Measurements from ENCODE around the gene TEX29. TPM values are rescaled to one million over a fixed set of nuclear protein-coding genes. Genes with fewer than 3 reads are reported as not detected.

TEX29 gene
- total RNA-seq, 1 donor from 2014 or later = not detected

DNA sequence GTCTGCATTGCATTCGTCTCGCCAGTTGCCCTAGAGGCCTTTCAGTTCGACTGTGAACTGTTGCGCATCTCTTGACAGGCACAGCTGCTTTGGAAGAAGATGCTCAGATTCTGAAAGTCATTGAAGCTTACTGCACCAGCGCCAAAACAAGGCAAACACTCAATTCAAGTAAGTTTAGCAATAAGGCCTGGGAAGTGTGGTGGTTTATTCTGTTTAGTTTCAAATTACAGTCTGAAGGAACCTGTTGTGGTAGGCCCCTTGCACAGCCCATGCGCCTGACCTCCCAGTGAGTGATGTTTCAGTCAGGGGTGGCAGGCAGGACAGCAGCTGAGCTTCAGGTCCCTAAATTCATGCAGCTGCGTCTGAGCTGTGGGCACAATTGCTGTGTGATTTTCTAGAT, 32.2 kb upstream of the TEX29 start:
- H3K36me3 ChIP-seq (ENCODE audit: control insufficient read depth in 3 of 3, insufficient read depth in 3 of 3, low read length in 3 of 3) = peaks cover 66 to 71% (median 68%) of the 10 kb centered on the region in 3 donors

DNA sequence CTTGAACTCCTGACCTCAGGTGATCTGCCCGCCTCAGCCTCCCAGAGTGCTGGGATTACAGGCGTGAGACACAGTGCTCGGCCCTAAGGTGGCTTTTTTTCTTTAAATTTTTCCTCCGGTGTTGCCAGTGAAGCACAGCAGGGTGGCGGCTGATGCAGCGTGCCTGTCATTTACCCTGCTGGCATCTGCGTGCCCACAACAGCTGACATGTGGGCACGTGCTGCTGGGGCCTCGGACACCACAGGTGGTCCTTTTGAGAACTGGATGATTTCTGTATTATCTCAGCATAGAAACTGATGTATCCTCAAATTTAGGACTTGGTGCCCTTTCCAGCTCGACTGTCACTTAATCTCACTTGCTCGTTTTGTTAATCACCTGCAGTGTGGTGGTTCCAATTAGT, 31.2 kb upstream of the TEX29 start:
- H3K27me3 ChIP-seq (ENCODE audit: control insufficient read depth in 3 of 3, insufficient read depth in 3 of 3, low read length in 3 of 3) = no peaks in the 10 kb centered on the region
- H3K36me3 ChIP-seq (ENCODE audit: control insufficient read depth in 3 of 3, insufficient read depth in 3 of 3, low read length in 3 of 3) = peaks cover 62 to 70% (median 64%) of the 10 kb centered on the region in 3 donors
- H3K9ac ChIP-seq (ENCODE audit: low read depth in 1 of 3, low read length in 3 of 3) = no peak overlapping the region
- no peaks in the 10 kb centered on the region for H3K4me1 ChIP-seq (ENCODE audit: control insufficient read depth in 3 of 3, insufficient read depth in 3 of 3, low read length in 3 of 3)
- H3K27ac ChIP-seq (ENCODE audit: low read depth, low read length) = no peak overlapping the region
- no peaks in the 10 kb centered on the region for H3K9me3 ChIP-seq (ENCODE audit: control insufficient read depth in 3 of 3, low read length in 3 of 3)
- H3K4me3 ChIP-seq (ENCODE audit: low read length in 3 of 3) = no peak overlapping the region

More for the DNA sequence above, 32.2 kb upstream of the TEX29 start:
- Histone ChIP-seq H3K4me3 (ENCODE audit: low read length in 3 of 3) (no peak overlapping the region), H3K4me1 (ENCODE audit: control insufficient read depth in 3 of 3, insufficient read depth in 3 of 3, low read length in 3 of 3) (no peaks in the 10 kb centered on the region), H3K9me3 (ENCODE audit: control insufficient read depth in 3 of 3, low read length in 3 of 3) (no peaks in the 10 kb centered on the region), H3K27me3 (ENCODE audit: control insufficient read depth in 3 of 3, insufficient read depth in 3 of 3, low read length in 3 of 3) (no peaks in the 10 kb centered on the region), H3K9ac (ENCODE audit: low read depth in 1 of 3, low read length in 3 of 3) (no peak overlapping the region), H3K27ac (ENCODE audit: low read depth, low read length) (no peak overlapping the region)

DNA sequence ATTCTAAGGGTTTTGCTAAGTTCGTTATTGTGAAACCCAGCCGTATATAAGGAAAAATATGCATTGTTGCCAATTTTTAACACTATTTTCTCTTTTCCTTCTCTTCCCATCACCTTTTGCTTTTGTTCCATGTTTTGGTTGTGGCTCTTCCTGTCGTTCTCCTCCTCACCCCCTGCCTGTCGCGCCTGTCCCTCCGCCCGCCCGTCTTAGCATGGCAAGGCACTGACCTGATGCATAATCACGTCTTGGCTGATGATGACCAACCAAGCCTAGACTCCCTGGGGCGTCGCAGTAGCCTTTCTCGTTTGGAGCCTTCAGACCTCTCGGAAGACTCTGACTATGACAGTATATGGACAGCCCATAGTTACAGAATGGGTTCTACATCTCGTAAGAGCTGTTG, 28.5 kb upstream of the TEX29 start:
- Histone ChIP-seq H3K4me1 (ENCODE audit: control insufficient read depth in 3 of 3, insufficient read depth in 3 of 3, low read length in 3 of 3) (no peaks in the 10 kb centered on the region), H3K9me3 (ENCODE audit: control insufficient read depth in 3 of 3, low read length in 3 of 3) (no peaks in the 10 kb centered on the region), H3K27ac (ENCODE audit: low read depth, low read length) (no peak overlapping the region), H3K9ac (ENCODE audit: low read depth in 1 of 3, low read length in 3 of 3) (no peak overlapping the region), H3K4me3 (ENCODE audit: low read length in 3 of 3) (no peak overlapping the region), H3K36me3 (ENCODE audit: control insufficient read depth in 3 of 3, insufficient read depth in 3 of 3, low read length in 3 of 3) (peaks cover 42 to 50% (median 47%) of the 10 kb centered on the region in 3 donors), H3K27me3 (ENCODE audit: control insufficient read depth in 3 of 3, insufficient read depth in 3 of 3, low read length in 3 of 3) (no peaks in the 10 kb centered on the region)

DNA sequence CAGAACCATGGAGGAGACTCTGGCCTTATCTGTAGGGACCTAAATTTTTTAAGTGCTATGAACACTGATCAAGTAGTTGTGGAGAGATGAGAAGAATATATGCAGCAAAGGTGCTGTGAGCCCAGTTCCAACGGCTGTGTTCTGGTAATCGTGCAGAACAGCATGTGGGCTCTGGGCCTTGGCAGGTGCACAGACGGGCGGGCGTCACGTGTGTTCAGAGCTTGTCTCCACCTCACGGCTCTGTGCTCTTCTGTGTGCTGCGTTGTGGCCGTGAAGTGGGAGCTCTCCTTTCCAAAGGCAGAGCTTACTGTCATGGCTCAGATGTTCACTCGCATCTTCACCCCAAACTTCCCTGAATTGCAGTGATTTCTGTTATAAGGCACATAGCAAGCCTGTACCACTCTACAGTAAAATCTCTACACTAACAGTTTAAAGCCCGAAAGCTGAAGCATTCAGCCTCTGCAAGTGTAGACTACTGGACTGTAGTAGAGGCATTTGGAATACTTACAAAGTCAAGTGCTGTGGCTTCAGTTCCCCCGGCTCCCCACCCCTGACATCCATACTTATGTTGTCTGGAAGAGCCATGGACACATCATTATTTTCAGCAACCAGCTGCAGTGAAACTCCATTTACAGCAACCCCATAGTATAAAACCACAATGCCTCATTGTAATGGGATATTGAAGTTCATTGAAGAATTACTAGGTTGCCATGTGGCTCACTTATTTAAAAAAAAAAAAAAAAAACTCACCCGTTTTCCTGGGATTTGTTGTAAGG, 27.5 kb upstream of the TEX29 start:
- peaks cover 39 to 45% (median 39%) of the 10 kb centered on the region in 3 donors for H3K36me3 ChIP-seq (ENCODE audit: control insufficient read depth in 3 of 3, insufficient read depth in 3 of 3, low read length in 3 of 3)
- no peak overlapping the region for H3K9ac ChIP-seq (ENCODE audit: low read depth in 1 of 3, low read length in 3 of 3)
- no peaks in the 10 kb centered on the region for H3K27me3 ChIP-seq (ENCODE audit: control insufficient read depth in 3 of 3, insufficient read depth in 3 of 3, low read length in 3 of 3)
- no peaks in the 10 kb centered on the region for H3K4me1 ChIP-seq (ENCODE audit: control insufficient read depth in 3 of 3, insufficient read depth in 3 of 3, low read length in 3 of 3)
- no peak overlapping the region for H3K4me3 ChIP-seq (ENCODE audit: low read length in 3 of 3)
- H3K9me3 ChIP-seq (ENCODE audit: control insufficient read depth in 3 of 3, low read length in 3 of 3) = no peaks in the 10 kb centered on the region
- no peak overlapping the region for H3K27ac ChIP-seq (ENCODE audit: low read depth, low read length)

DNA sequence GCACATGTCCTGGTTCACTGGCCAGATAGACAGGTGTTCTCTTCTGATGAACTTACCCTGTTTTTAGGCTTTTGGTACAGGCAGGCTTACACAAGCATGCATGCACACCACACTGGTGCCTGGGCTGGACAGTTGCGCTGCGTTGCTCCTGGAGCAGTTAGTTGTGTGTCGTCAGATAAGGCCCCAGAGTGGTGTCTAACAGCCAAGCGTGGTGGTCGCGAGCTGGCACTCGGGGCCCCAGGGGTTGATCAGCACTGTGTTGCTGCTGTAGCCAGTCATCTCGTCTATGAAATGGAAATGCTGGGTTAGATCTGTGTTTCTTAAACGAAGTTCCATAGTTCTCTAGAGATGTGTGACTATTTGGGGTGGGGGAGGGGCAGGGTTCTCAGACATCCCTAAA, 24.6 kb upstream of the TEX29 start:
- peaks cover 32 to 36% (median 35%) of the 10 kb centered on the region in 3 donors for H3K36me3 ChIP-seq (ENCODE audit: control insufficient read depth in 3 of 3, insufficient read depth in 3 of 3, low read length in 3 of 3)
- H3K9ac ChIP-seq (ENCODE audit: low read depth in 1 of 3, low read length in 3 of 3) = no peak overlapping the region

DNA sequence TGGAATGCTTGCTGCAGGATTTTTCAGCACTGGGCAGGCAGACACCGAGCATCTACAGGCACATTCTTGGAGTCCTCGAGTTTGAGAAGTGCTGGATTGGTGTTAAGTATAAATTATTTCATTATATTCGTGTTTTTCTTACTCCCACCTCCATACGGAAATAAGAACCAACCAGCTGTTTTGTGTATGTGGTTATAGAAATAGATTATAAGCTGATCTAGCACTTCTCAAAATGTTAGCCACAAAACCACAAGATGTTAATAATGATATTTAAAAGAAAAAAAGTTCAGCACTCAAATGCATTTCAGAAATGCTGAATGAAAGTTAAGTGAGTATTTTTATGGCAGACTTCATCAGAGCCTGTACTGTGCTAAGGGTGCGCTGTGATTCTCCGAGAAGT, 24.0 kb upstream of the TEX29 start:
- H3K36me3 ChIP-seq (ENCODE audit: control insufficient read depth in 3 of 3, insufficient read depth in 3 of 3, low read length in 3 of 3) = peaks cover 32 to 38% (median 35%) of the 10 kb centered on the region in 3 donors
- no peaks in the 10 kb centered on the region for H3K27me3 ChIP-seq (ENCODE audit: control insufficient read depth in 3 of 3, insufficient read depth in 3 of 3, low read length in 3 of 3)

More for the DNA sequence above, 24.6 kb upstream of the TEX29 start:
- Histone ChIP-seq H3K4me3 (ENCODE audit: low read length in 3 of 3) (no peak overlapping the region), H3K9me3 (ENCODE audit: control insufficient read depth in 3 of 3, low read length in 3 of 3) (no peaks in the 10 kb centered on the region), H3K4me1 (ENCODE audit: control insufficient read depth in 3 of 3, insufficient read depth in 3 of 3, low read length in 3 of 3) (no peaks in the 10 kb centered on the region), H3K27ac (ENCODE audit: low read depth, low read length) (no peak overlapping the region), H3K27me3 (ENCODE audit: control insufficient read depth in 3 of 3, insufficient read depth in 3 of 3, low read length in 3 of 3) (no peaks in the 10 kb centered on the region)

DNA sequence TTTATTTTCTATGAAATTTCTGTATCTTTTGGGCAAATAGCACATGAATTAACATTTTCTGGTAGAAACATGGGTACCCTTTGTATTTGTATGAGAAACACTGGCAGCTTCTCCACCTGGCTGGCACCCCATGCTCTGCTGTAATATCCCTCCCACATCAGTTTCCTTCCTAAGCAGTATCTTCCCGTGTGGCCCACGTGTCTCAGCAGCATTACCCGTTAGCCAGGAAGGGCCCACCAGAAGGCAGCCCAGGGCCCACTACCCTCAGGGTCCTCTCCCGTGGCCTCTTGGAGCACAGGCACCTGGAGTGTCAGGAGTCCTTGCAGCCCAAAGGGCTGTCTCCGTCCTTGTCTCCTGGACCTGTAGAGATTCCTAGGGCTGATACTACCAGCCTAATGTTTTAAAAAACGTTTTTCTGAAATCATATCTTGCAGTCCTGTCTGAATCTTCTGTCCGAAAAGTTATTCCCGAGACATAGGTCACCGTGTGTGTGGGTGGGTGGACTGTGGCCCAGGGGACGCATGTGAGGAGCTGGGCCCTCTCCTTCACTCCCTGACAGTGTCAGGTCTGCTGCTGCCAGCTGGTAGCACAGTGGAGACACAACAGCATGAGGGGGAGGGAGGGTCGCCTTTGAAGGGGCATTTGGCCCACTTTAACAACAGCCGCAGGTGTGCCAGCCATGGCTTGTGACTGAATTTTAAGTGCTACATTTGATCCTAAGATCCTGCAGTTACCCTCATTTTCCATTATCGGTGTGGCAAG, 22.0 kb upstream of the TEX29 start:
- Histone ChIP-seq H3K4me1 (ENCODE audit: control insufficient read depth in 3 of 3, insufficient read depth in 3 of 3, low read length in 3 of 3) (peaks cover 5 to 9% (median 7%) of the 10 kb centered on the region in 3 donors), H3K9ac (ENCODE audit: low read depth in 1 of 3, low read length in 3 of 3) (peak overlapping the region in 1 of 3 donors; percentile 10), H3K4me3 (ENCODE audit: low read length in 3 of 3) (no peak overlapping the region), H3K9me3 (ENCODE audit: control insufficient read depth in 3 of 3, low read length in 3 of 3) (no peaks in the 10 kb centered on the region), H3K36me3 (ENCODE audit: control insufficient read depth in 3 of 3, insufficient read depth in 3 of 3, low read length in 3 of 3) (peaks cover 36 to 41% (median 36%) of the 10 kb centered on the region in 3 donors), H3K27me3 (ENCODE audit: control insufficient read depth in 3 of 3, insufficient read depth in 3 of 3, low read length in 3 of 3) (no peaks in the 10 kb centered on the region), H3K27ac (ENCODE audit: low read depth, low read length) (no peak overlapping the region)

More for the DNA sequence above, 24.0 kb upstream of the TEX29 start:
- no peak overlapping the region for H3K9ac ChIP-seq (ENCODE audit: low read depth in 1 of 3, low read length in 3 of 3)
- no peaks in the 10 kb centered on the region for H3K9me3 ChIP-seq (ENCODE audit: control insufficient read depth in 3 of 3, low read length in 3 of 3)
- H3K27ac ChIP-seq (ENCODE audit: low read depth, low read length) = no peak overlapping the region
- no peak overlapping the region for H3K4me3 ChIP-seq (ENCODE audit: low read length in 3 of 3)
- H3K4me1 ChIP-seq (ENCODE audit: control insufficient read depth in 3 of 3, insufficient read depth in 3 of 3, low read length in 3 of 3) = peaks cover 0 to under 1% (median 0%) of the 10 kb centered on the region in 3 donors

DNA sequence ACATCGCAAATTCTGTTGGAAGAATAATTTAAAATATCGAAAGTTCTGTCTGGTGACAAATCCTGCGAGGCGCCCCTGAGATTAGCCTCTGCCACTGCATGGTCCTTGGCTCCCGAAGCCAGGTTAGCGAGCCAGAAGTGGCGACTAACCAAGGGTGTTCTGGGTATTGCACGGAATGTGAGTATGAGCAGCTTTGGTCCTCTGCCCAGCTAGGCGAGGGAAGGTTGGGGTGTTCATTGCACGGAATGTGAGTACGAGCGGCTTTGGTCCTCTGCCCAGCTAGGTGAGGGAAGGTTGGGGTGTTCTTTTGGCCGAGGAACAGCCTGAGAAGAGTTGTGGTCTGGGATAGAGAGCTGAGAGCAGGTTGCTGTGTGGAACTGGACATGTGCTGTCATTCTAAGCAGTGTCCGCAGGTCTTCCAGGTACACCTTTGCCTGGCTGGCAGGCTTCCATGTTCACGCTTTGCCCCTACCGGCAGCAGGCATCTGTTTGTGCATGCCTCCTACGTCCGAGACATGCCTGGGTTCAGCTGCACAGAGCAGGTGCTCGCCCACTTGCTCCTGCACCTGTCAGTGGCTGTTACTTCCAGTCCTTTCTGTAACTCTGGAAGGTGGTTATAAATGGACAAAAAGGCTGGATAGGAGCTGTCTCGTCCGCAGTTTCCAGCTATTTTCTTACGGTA, 18.3 kb upstream of the TEX29 start:
- Histone ChIP-seq H3K27ac (ENCODE audit: low read depth, low read length) (no peak overlapping the region), H3K9me3 (ENCODE audit: control insufficient read depth in 3 of 3, low read length in 3 of 3) (no peaks in the 10 kb centered on the region), H3K27me3 (ENCODE audit: control insufficient read depth in 3 of 3, insufficient read depth in 3 of 3, low read length in 3 of 3) (no peaks in the 10 kb centered on the region), H3K36me3 (ENCODE audit: control insufficient read depth in 3 of 3, insufficient read depth in 3 of 3, low read length in 3 of 3) (peaks cover 53 to 72% (median 65%) of the 10 kb centered on the region in 3 donors), H3K4me1 (ENCODE audit: control insufficient read depth in 3 of 3, insufficient read depth in 3 of 3, low read length in 3 of 3) (peaks cover 5 to 9% (median 7%) of the 10 kb centered on the region in 3 donors), H3K4me3 (ENCODE audit: low read length in 3 of 3) (peak overlapping the region in 1 of 3 donors; percentile 35), H3K9ac (ENCODE audit: low read depth in 1 of 3, low read length in 3 of 3) (peak overlapping the region in 1 of 3 donors; percentile 45)

DNA sequence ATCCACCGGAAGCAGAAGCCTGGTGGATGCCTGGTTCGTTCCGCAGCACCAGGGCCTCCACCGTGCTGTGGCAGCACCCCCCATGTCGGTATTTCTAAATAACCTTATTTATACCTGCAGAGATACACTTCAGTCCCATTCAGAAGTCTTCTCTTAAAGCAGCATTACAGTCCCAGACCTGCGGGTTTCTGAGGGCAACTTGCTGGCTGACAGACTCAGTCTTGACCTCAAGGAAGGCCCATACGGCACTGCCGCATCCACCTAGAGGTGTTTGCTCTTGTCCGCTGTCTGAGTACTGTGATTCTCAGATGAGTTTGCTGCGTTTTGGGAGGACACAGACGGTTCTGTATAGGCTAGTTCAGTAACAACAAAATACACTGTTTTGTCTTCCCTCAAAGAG, 16.9 kb upstream of the TEX29 start:
- H3K27me3 ChIP-seq (ENCODE audit: control insufficient read depth in 3 of 3, insufficient read depth in 3 of 3, low read length in 3 of 3) = no peaks in the 10 kb centered on the region
- H3K36me3 ChIP-seq (ENCODE audit: control insufficient read depth in 3 of 3, insufficient read depth in 3 of 3, low read length in 3 of 3) = peaks cover 55 to 79% (median 69%) of the 10 kb centered on the region in 3 donors
- no peak overlapping the region for H3K9ac ChIP-seq (ENCODE audit: low read depth in 1 of 3, low read length in 3 of 3)
- H3K9me3 ChIP-seq (ENCODE audit: control insufficient read depth in 3 of 3, low read length in 3 of 3) = no peaks in the 10 kb centered on the region
- H3K4me1 ChIP-seq (ENCODE audit: control insufficient read depth in 3 of 3, insufficient read depth in 3 of 3, low read length in 3 of 3) = peaks cover 5 to 9% (median 7%) of the 10 kb centered on the region in 3 donors
- no peak overlapping the region for H3K4me3 ChIP-seq (ENCODE audit: low read length in 3 of 3)
- no peak overlapping the region for H3K27ac ChIP-seq (ENCODE audit: low read depth, low read length)
